Activated naive CD4-positive, alpha-beta T cell treated with Interleukin-2 at 50 U/mL for 16 hours (primary cell): ENCODE measurements around the gene ERMAP.

ENCODE experiments used
- DNase-seq: peaks from one replicate; pipeline ENCODE4 v3.0.0-alpha.2; 2020

Gene ERMAP, protein sequence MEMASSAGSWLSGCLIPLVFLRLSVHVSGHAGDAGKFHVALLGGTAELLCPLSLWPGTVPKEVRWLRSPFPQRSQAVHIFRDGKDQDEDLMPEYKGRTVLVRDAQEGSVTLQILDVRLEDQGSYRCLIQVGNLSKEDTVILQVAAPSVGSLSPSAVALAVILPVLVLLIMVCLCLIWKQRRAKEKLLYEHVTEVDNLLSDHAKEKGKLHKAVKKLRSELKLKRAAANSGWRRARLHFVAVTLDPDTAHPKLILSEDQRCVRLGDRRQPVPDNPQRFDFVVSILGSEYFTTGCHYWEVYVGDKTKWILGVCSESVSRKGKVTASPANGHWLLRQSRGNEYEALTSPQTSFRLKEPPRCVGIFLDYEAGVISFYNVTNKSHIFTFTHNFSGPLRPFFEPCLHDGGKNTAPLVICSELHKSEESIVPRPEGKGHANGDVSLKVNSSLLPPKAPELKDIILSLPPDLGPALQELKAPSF

DNA sequence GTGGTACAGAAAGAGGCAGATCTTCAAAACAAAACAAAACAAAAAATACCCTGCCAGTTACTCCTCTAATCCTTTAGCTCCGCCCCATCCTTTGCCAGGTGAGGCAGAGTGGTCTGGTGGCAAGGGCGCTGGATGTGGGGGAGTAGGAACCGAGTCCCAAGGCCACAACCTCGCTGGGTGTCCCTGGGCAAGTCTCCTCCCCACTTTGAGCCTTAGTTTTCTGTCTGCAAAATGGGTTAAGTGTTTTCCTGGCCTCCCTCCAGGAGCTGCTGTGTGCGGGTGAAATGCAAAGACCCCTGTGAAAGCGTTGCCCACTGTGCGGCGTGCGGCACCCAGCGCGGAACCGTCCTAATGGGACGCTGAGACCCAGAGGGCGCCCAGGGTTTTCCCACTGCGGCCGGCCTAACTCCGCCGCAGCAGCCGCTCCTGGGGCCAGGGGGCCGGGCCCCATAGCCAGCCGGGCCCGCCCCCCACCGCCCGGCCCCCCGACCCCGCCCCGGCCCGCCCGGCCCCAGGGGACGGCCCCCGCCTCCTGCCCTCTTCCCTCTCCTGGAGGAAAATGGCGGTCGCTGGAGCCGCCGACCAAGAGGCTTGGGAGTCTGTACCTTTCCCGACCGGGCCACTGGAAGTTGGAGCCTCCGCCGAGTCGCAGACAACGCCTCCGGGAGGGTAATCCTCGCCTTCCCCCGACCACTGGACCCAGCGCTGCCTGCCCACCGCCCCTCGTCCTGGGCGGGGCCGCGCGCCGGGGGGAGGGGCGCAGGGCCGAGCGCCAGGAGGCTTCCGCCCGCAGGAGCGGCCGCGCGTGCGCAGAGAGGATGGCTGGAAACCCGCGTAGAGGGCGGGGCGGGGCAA, at the start of gene ERMAP, which contains the start of gene SVBP:
Gene ERMAP (plus strand): TSS at position 538 of the 855 bp plus-strand sequence. CDS start 13,327 bp downstream, outside the sequence.
Gene SVBP (minus strand): TSS at position 813 of the 855 bp plus-strand sequence. CDS start 853 bp downstream, outside the sequence.
- DNase-seq, result peak; percentile 92

DNA sequence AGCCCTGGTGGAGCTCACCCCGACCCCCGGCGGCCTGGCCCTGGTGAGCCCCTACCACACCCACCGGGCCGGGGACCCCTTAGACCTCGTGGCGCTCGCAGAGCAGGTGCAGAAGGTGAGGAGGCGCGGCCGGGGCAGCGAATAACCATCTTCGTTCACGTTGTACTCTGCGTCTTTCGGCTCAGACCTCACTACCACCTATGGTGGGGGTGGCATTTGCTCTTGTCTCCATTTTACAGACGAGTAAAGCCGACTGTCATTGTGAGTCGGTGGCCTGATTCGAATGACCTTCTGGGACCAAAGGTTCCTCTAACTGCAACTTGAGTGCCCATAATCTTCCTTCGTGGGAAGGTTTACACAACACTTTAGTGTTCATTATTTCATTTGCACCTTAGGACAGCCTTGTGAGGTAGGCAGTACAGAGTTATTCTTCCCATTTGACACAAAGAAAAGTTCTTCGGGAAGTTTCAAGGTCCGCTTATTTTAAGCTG, 49.4 kb upstream of the ERMAP start:
- DNase-seq, result no peak

DNA sequence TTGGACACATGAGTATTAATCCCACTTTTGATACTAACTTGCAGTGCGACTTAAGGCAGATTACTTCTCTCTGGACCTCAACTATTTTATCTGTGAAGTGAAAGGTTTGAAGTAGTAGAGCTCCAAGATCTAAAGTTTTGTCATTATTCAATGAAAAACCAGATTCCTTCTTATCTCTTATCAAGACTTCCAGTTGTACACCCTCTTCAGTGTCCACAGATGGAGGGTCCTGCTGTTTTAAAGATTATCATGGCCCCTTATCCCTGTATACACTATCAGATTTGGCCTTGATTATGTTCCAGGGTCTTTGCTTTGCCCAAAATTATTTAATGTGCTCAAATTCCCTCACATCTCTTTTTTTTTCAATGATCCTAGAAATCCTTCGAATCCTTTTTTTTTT, 48.8 kb upstream of the ERMAP start:
- DNase-seq, result no peak

DNA sequence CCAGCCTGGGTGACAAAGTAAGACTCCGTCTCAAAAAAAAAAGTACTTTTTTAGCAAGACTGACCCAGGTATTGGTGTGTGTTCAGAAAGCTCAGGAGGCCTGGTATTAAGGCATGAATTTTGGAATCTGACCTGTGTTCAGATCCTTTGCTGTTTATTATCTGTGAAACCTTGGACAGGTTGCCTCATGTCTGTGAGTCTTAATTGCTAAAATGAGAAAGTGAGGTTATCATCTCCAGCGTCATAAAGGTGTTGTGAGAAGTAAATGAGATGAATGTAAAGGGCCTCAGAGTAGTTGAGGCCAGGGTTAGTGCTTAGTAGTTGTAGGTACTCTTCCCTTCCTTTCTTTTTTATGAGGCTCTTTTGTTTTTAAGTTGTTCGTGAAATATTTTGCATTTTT, 47.1 kb upstream of the ERMAP start:
- no peak for DNase-seq

DNA sequence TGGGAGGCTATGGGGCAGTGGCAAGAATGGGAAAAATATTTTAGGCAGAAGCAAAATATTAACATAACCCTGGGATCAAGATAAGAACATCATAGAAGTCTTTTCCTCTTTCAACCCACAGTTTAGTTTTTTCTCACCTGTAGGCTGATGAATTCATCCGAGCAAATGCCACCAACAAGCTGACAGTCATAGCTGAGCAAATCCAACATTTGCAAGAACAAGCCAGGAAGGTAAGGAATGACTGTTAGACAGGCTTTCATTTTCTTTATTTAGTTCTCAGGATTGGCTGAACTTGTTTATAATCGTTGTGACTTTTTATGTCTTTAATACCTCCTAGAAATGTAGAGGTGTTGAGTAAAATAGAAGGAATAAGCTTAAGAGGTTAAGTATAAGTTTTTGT, 43.5 kb upstream of the ERMAP start:
- DNase-seq, result no peak

DNA sequence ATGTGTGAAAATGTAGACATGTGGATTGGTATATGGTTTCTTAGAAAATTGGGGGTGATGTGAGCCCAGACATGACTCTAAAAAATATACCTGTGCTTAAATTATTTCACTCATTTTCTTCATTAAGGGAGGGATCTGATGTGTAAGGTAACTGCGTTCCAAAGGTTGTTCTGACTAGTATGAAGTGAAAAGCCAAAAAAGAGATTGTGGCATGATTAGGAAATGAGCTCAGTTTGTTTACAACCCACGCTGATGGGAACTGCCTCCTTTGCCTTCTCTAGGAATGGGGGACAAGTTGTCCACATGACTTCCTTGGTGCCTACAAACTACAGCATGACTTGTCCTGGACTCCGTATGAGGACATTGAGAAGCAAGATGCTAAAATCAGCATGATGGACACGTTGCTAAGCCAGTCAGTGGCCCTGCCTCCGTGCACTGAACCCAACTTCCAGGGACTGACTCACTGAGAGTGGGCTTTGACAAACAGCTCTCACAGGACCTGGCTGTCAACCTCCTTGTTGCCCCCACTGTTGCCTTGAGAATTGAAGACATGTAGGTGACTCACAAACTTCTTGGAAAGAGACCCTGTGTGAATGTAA, 41.9 kb upstream of the ERMAP start:
- no peak for DNase-seq

DNA sequence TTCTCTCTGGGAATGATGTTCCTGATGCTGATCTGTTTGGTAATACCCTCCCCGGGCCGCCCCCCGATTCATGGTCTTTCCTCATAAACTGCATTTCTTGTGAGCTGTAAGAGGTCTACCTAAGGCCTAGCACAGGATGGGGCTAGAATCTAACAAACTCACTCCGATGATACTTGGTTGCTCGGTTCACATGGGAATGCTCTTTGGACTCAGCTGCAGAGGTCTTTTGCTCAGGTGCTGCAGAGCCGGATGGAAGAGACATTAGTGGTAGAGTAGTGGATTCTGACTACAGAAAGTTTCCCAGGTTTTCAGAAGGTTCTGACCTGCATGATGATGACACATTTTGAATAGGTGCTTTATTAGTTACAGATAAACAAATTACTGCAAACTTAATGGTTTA, 40.4 kb upstream of the ERMAP start:
- DNase-seq, result no peak

DNA sequence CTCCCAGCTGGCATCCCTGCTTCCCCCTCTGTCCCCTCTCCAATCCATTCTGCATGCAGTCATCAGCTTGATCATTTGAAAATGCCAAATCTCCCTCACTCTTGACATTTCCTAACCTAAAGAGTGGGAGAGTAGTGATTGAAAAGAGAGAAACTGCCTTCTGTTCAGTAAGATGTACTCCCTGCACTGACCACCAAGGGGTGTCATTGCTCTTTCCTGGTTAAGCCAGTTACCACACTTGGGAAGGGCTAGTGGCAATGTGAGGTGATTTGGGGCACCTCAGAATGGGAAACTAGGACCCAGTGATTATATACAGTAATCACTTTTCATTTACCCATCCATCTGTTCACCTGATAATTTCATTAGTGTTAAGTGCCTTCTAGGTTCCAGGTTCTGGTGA, 39.1 kb upstream of the ERMAP start:
- DNase-seq, result peak; percentile 11

DNA sequence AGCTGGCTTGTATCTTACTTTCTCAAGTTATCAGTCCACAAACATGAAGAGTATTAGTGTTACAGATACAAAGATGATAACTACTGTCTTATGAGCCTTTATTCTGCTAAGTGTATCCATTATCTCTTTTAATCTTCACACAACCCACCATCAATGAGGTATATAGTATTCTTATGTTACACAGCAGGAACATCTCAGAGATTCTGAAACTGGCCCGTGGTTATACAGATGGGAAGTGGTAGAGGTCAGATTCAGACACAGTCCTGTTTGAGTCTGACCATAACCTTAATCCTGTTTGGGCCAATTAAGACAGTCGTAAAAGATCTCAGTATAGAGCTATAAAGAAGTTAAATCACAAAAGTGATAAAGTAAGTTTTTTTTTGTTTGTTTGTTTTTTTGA, 37.2 kb upstream of the ERMAP start:
- DNase-seq, result no peak

DNA sequence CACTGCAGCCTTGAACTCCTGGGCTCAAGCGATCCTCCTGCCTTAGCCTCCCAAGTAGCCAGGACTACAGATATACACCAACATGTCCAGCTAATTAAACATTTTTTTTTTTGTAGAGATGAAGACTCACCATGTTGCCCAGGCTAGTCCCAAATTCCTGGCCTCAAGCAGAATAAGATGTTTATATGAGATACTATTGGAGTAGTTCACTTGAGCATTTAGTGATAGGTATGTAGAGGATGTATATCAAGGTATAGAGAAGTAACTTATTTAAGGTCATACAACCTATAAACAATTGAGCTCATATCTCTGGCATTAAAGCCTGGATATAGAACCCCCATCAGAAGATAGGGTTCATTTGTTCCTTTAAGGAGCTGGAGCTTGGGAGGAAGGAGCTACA, 36.7 kb upstream of the ERMAP start:
- no peak for DNase-seq

DNA sequence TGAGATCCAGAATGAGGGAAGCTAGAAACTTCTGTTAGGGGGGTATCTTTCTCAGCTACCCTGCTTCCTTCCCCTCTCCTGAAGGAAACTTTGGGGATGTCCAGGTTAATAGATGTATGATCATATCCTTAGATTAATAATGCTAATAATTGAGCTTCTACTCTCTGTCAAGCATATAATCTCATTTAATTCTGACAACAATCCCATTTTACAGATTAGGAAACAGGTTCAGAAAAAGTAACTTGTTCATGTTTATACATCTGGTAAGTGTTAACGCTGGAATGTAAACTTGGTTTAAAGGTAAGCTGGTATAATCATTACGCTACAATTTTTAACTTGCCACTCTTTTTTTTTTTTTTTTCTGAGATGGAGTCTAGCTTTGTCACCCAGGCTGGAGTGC, 33.8 kb upstream of the ERMAP start:
- no peak for DNase-seq

DNA sequence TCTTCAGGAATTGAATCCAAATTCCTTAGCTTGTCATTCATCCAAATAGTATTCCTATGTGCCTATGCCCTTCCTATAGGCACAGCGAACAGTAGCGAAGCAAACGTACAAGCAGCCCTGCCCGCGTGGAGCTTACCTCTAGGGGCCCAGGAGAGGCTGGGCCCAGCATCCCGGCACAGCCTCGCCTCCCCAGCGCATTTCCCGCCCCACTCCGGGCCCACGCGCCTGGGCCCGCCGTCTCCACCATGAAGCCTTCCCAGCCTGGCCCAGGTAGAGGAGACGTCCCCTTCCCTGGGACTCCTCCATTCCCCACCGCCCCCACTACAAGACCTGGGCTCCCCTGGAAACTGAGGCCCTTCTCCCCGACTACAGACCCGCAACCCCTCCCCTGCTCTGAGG, 32.4 kb upstream of the ERMAP start:
- no peak for DNase-seq

DNA sequence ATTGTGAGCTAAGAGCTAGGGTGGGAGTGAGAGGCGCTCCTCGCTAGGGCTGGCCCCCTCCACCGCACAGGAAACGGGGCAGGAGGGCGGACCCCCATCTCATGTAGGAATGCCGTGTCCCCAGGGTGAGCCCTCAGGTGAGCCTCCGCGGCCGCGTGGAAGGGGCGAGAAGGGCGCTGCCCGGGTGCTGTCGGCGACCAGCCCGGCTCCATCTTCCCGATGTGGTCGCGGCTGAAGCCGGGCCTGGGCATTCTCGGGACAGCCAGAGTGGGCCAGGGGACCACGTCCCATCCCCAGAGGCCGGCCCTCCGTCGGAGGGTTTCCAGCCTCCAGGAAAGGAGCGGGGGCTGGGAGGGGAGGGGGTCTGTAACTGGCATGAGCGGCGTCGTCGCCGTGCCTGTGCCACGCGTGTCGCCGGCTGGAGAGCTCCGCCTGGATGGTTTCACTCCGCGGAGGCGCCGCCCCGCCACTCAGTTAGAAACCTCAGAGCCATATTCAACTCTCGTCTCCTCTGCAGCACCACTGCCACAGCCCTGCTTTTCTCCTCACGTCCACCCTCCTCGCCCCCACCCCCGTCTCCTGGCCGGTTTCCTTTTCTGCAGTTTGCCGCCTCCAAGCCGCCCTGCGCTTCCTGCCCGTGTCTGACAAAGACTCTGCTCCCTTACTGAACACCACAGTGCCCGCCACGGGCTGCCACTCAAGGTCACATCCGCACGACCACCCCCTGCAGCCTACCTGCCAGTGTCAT, 31.8 kb upstream of the ERMAP start, which contains the start of gene TMEM269:
Gene TMEM269 (plus strand): TSS at position 46 of the 748 bp plus-strand sequence. CDS start 4,903 bp downstream, outside the sequence.
- peak; percentile 51 for DNase-seq

DNA sequence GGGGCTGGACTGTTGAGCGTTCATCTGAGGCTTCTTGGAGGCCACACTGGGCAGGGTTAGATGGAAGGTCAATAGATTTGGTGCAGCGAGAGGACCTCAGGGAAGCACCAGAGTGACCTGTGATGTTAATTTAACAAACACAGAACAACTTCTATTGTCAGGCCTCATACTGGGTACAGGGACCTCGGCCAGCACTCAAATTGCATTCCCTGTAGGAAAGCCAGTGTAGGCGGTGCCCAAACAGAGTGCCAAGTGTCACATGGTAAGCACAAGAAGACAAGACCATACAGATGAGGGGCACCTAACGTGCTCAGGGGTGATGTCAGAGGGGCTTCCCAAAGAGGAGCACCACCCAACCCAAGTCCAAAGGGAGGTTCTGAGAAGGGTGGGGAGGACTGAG, 30.8 kb upstream of the ERMAP start:
- no peak for DNase-seq

DNA sequence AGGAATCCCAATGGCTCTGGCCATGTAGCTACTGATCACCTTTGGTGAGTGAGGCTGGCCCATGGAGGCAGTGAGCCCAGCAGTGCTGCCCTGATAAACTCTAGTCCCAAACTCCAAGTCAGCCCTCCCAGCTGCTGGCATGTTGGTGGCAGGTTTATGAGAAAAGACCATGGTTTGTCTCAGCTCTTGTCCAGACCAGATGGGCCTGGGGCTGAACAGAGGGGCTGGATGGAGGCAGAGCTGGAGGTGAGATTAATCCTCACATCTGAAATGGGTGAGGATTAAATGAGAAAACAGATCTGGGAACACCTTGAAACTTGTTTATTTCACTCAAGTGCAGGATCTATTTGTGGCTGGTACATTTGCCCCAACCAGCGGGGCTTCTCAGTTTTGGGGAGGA, 28.9 kb upstream of the ERMAP start:
- DNase-seq, result no peak

DNA sequence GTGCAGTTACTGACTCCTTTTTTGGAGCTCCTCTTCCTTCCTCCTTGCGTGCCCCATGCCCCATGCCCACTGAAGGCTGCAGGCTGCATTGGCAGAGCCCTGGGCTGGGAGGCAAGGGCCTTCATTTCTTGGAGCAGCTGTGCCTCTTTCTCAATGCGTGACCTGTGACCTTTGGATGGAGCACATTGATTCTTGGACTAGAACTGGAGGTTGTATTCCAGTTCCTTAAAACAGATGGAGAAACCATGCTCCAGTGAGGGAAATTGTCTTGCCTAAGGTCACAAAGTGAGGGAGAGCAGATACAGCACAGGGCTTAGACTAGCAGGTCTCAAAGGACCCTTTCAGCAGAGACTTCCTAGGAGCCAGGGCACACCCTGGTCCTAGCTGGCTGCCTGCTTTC, 23.1 kb upstream of the ERMAP start:
- no peak for DNase-seq

DNA sequence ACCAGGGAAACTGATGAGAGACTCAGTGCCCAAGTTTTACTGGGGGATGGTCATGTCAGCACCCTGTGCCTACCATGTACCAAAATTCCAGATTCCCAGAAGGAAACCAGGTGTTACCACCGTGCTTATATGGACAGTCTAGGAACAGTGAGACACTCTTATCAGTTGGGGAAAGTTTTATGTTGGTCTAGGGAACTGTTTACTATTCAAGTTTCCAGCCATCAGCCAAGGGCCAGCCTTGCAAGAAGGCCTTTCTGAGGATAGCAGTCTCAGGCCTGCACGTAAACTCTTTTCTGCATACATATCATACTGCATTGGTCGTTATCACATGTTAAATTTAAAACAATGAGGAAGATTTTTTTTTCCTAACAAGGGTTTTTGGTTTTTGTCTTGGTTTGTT, 19.5 kb upstream of the ERMAP start:
- DNase-seq, result no peak

DNA sequence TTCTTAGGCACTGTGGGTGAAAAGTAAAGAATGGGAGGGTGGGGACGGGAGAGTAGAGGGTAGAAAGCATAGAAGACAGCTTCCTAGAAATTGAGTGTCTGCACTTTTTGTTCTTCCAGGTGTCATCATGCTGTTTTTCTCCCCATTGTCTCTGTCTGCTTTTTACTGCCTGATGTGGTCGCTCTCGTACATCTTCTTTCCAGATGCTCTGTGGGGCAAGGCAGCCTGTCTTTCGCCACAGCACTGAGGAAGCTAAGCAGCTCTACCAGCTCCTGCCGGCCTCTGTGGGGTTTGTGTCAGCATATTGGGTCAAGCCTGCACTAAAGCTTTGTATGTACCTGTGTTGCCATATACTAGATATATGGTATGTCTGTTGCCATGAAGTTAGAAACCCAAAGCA, 18.9 kb upstream of the ERMAP start:
- no peak for DNase-seq

DNA sequence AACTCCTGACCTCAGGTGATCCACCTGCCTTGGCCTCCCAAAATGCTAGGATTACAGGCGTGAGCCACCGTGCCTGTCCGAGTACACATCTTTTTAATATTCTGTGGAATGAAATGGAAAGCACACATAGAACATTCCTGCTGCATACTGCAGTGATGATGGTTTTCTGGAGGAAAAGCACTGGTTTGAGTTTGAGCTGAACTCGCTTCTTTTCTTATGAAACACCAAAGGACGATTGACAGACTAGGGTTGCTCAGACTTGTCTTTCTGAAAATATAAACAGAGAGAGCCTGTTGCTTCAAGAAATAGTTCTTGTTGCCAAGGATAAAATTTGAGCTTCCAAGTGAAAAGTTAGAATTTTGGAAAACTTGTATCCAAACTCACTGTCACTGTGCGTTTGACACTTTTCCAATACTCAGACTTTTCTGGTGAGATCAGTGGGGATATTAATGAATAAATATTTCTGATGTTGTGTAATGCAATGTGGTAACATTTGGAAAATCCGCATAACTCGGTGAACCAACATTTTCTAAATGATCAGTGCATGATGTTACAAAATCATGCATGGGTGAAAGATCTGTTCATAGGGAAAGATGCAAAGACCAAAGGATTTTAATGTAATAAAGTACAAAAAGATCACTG, 15.0 kb upstream of the ERMAP start:
- no peak for DNase-seq

DNA sequence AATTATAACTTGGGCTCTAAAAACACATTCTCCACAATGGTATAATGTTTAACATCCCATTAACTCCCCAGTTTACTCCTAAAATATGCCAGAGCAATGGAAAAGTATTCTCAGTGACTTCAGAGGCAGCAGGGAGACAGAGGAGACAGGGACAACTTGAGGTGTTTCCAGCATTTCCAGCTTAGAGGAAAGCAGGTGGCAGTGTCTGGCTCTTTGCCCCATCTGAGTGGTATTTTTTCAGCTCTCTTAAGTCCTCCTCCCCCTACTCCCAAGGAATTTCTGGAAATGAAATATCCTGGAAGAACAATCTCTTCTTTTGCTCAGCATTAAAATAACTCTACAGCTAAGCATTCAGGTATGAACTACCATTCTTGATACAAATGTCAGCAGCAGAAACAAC, 10.8 kb upstream of the ERMAP start:
- DNase-seq, result no peak

DNA sequence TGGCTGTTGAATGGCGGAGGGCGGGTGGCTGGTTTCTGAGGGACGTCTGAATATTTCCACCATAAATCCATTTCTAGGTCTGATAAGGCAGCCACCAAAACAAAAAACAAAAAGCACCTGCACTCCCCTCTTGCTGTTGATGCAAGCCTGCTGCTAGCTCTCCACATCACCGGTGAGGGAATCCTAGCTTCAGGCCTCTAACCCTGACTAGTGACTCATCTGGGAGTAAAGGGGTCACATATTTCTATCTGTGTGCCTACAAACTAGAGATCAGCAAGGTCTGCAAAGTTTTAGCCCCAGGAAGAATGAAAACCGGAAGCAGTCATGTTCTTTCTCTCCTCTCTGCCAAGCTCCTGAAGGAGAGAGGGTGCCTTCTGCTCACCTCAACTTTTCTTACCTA, 10.3 kb upstream of the ERMAP start:
- DNase-seq, result no peak
